GM12878 (cell line): Measurements from ENCODE around the gene RERE. TPM values are rescaled to one million over a fixed set of nuclear protein-coding genes. Genes with fewer than 3 reads are reported as not detected.

Source experiments
- ATAC-seq: fragments of 200-7000 bp; cut with Tn5 transposase; 3 replicates; pipeline ENCODE4 v1.9.1; 2020; ENCODE audit warnings: mild to moderate bottlenecking, moderate library complexity
- BruUV-seq: library from RNA; stranded (reverse); fragments of 400-500 nt; replicated peaks from 2 replicates; lab custom pipeline; 2021; lab: Mats Ljungman, UMichigan
- CTCF ChIA-PET: fragments of 300-600 bp; sonication (Branson Sonifier 250); formaldehyde crosslinking; extraction: SDS; loops from one replicate; lab custom pipeline; 2021; ENCODE audit warnings: inconsistent platforms; lab: Yijun Ruan, JAX
- POLR2A ChIA-PET: fragments of 350-600 bp; formaldehyde crosslinking; extraction: SDS; loops from one replicate; lab custom pipeline; 2021; ENCODE audit warnings: inconsistent platforms; lab: Charles Lee
- RAD21 ChIA-PET: fragments of 300-600 bp; sonication (Branson Sonifier 250); formaldehyde crosslinking; loops from one replicate; lab custom pipeline; 2023; ENCODE audit warnings: antibody characterized with exemption; ENCODE audit not compliant: unreplicated experiment; lab: Charles Lee
- SMC1A ChIA-PET: fragments of 300-600 bp; sonication (Branson Sonifier 250); formaldehyde crosslinking; loops from one replicate; lab custom pipeline; 2023; ENCODE audit not compliant: unreplicated experiment, uncharacterized antibody; lab: Charles Lee
- DNase-seq: peaks from one replicate; pipeline ENCODE4 v3.0.0-alpha.2; 2011; ENCODE audit warnings: low read depth, low spot score
- FAIRE-seq: peaks from 3 replicates; lab custom pipeline; 2011; peaks lifted over from hg19 to GRCh38; lab: Jason Lieb, UNC
- H2AFZ ChIP-seq: 2 replicates; pipeline ENCODE4 v1.6.0; 2011; ENCODE audit warnings: low read depth, low read length, control low read depth; ENCODE audit not compliant: control insufficient read depth
- H3K27ac ChIP-seq: 2 replicates; pipeline ENCODE4 v1.5.1; 2011; ENCODE audit warnings: control low read depth; ENCODE audit not compliant: control insufficient read depth, insufficient read depth
- H3K27me3 ChIP-seq, 2 experiments: replicated peaks in 1 of 2; 2 replicates each; pipeline versions ENCODE4 v1.6.0 to v1.6.1; 2011; ENCODE audit warnings: low read length in 1 of 2; ENCODE audit not compliant: control insufficient read depth in 2 of 2, insufficient read depth in 2 of 2
- H3K36me3 ChIP-seq, 2 experiments: 2 replicates each; pipeline ENCODE4 v1.5.1; 2011; ENCODE audit warnings: low read length in 1 of 2; ENCODE audit not compliant: control insufficient read depth in 2 of 2, insufficient read depth in 2 of 2
- H3K4me1 ChIP-seq: 2 replicates; pipeline ENCODE4 v1.6.1; 2011; ENCODE audit warnings: mild to moderate bottlenecking, low read length, moderate library complexity, mixed read lengths; ENCODE audit not compliant: control insufficient read depth, insufficient read depth
- H3K4me2 ChIP-seq: 2 replicates; pipeline ENCODE4 v1.6.0; 2011; ENCODE audit warnings: control low read depth; ENCODE audit not compliant: control insufficient read depth, insufficient read depth
- H3K4me3 ChIP-seq: fragments of 200-600 bp; sonication (generic); 2 replicates; pipeline ENCODE4 v1.5.1; 2016
- H3K79me2 ChIP-seq: 2 replicates; pipeline ENCODE4 v1.6.0; 2011; ENCODE audit warnings: low read length; ENCODE audit not compliant: control insufficient read depth, insufficient read depth
- H3K9ac ChIP-seq: 2 replicates; pipeline ENCODE4 v1.8.0; 2011; ENCODE audit warnings: low read length, control low read depth, mixed read lengths; ENCODE audit not compliant: control insufficient read depth, insufficient read depth
- H3K9me3 ChIP-seq: replicated peaks from 3 replicates; pipeline ENCODE4 v1.5.1; 2011; ENCODE audit warnings: mild to moderate bottlenecking, low read length; ENCODE audit not compliant: control insufficient read depth, insufficient read depth
- H4K20me1 ChIP-seq: 2 replicates; pipeline ENCODE4 v1.6.0; 2011; ENCODE audit not compliant: control insufficient read depth, insufficient read depth
- ATF7 ChIP-seq: fragments of 450-650 bp; IDR thresholded peaks from 2 replicates; pipeline ENCODE4 v1.6.1; 2016; ENCODE audit warnings: low read depth, mild to moderate bottlenecking
- CHD2 ChIP-seq: IDR thresholded peaks from 2 replicates; pipeline ENCODE4 v1.6.1; 2011; ENCODE audit warnings: low read depth, low read length, improper control_type of control experiment, borderline replicate concordance
- CREM ChIP-seq: IDR thresholded peaks from 2 replicates; pipeline ENCODE4 v1.6.1; 2014; ENCODE audit warnings: antibody characterized with exemption, low read depth
- KDM1A ChIP-seq: fragments of 200-600 bp; sonication (generic); IDR thresholded peaks from 2 replicates; pipeline ENCODE4 v1.6.1; 2016; ENCODE audit warnings: borderline replicate concordance
- NFYA ChIP-seq: IDR thresholded peaks from 2 replicates; pipeline ENCODE4 v1.6.1; 2011; ENCODE audit warnings: low read depth, mild to moderate bottlenecking, low read length, improper control_type of control experiment, borderline replicate concordance
- NR2C1 ChIP-seq: fragments of 450-650 bp; IDR thresholded peaks from 2 replicates; pipeline ENCODE4 v1.6.1; 2017; ENCODE audit warnings: antibody characterized with exemption, mild to moderate bottlenecking, moderate library complexity
- NRF1 ChIP-seq: conservative IDR thresholded peaks from 2 replicates; pipeline ENCODE4 v1.6.1; 2011; ENCODE audit warnings: mild to moderate bottlenecking, low read depth, low read length, improper control_type of control experiment
- PAX8 ChIP-seq: fragments of 450-650 bp; IDR thresholded peaks from 2 replicates; pipeline ENCODE4 v1.6.1; 2017; ENCODE audit warnings: mild to moderate bottlenecking, moderate library complexity
- PRDM15 ChIP-seq: fragments of 450-650 bp; formaldehyde crosslinking; IDR thresholded peaks from 2 replicates; pipeline ENCODE4 v1.4.0; 2020; ENCODE audit warnings: mild to moderate bottlenecking, moderate library complexity
- SIX5 ChIP-seq: IDR thresholded peaks from 2 replicates; pipeline ENCODE4 v1.6.1; 2011; ENCODE audit warnings: mild to moderate bottlenecking, low read depth, low read length, moderate library complexity; ENCODE audit not compliant: severe bottlenecking
- SMC3 ChIP-seq: IDR thresholded peaks from 2 replicates; pipeline ENCODE4 v1.6.1; 2011; ENCODE audit warnings: low read length, improper control_type of control experiment, borderline replicate concordance
- WGBS: methylation state at CpG from one replicate; pipeline ENCODE4 v1.1.6; 2016; ENCODE audit warnings: low lambda C conversion rate; ENCODE audit not compliant: insufficient replicate concordance, insufficient coverage; ENCODE audit errors: missing lambda C conversion rate; 5-methylcytosine and 5-hydroxymethylcytosine counted together
- in situ Hi-C: fragments of 300-500 bp; cut with MboI; formaldehyde crosslinking; loops from 9 replicates; pipeline ENCODE4 v1.14.3; 2018; ENCODE audit warnings: mixed read lengths
- intact Hi-C: fragments of 100-400 bp; cut with micrococcal nuclease; formaldehyde crosslinking; loops from one replicate; pipeline ENCODE4 v1.14.2; 2022; ENCODE audit not compliant: unreplicated experiment
- polyA plus RNA-seq, 11 experiments: library from polyadenylated mRNA; depleted of rRNA in 4 of 11; unstranded in 6 of 11; stranded (reverse) in 5 of 11; fragments of >200 nt; fragmentation: Nextera tagmentation in 4 of 11; fragmentation: Illumina TruSeq in 1 of 11; extraction: Ambion mirVana in 4 of 11; extraction: Trizol in 1 of 11; gene quantifications; 1 replicate in 1 of 11; 2 replicates in 10 of 11; pipeline versions ENCODE4 v1.2.1 to v1.2.3, GENCODE V29; 2011 to 2016; ENCODE audit warnings: inconsistent platforms in 2 of 11, missing spikeins in 2 of 11, low read depth in 1 of 11
- total RNA-seq, 4 experiments: library from RNA; depleted of rRNA in 3 of 4; stranded (reverse); fragments of >200 nt in 3 of 4; fragmentation: Illumina TruSeq in 1 of 4; extraction: Trizol in 1 of 4; gene quantifications; 2 replicates each; pipeline versions ENCODE4 v1.2.1 to v1.2.3, GENCODE V29; 2013 to 2021
- TF ChIP-seq, protein P1 (sequence below): fragments of 450-650 bp; IDR thresholded peaks from 2 replicates; pipeline ENCODE4 v1.6.1; 2017; ENCODE audit warnings: mild to moderate bottlenecking
- TF ChIP-seq, protein P2 (sequence below): fragments of 150-350 bp; IDR thresholded peaks from 2 replicates; pipeline ENCODE4 v1.6.1; 2016; ENCODE audit warnings: low read depth, low read length

Gene RERE
- total and polyA plus RNA-seq, 10 of the 15 experiments (the other 5 are each of a cell fraction or from before 2014, with no cell fraction given) = 5.2 to 60.5 (median 20.2) TPM

DNA sequence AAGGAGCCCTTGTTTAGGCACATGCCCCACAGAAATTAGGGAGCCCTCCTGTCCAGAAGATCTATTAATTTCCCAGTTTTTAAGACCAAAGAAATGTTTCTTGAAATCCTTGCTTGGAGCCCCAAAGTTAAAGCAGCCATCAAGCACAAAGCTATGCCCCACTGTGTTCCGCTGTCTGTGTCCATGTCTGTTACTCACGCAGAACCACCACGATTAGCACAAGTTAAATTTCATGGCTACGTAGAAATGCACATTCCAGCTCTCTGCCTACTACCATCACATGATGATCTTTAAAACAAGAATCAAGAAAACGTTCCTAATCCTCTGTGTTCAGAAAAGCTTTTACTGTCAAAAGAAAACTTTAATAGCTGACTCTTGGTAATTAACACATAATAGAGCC, 238.5 kb downstream of the RERE start (continued):
- TF ChIP-seq PRDM15 (CRISPR knock-in tag) = no peak
- no peak for TF ChIP-seq NRF1
- no peak for TF ChIP-seq PAX8
- TF ChIP-seq CREM = no peak
- no peak for TF ChIP-seq SMC3
- no peak for TF ChIP-seq NR2C1
- TF ChIP-seq NFYA = no peak

GRCh38 chr1:8578132-8578877, 239.1 kb downstream of the RERE start:
- FAIRE-seq (peak; percentile 38), ATAC-seq (no peak), DNase-seq (no peak)
- intact Hi-C loops = no loop called here
- H3K9ac ChIP-seq = no peak overlapping the region
- H4K20me1 ChIP-seq = no peaks in the 10 kb centered on the region
- H3K36me3 ChIP-seq = no peaks in the 10 kb centered on the region
- no peaks in the 10 kb centered on the region; the same call in 1 of the 2 replicates for H3K79me2 ChIP-seq
- in situ Hi-C loops = no loop called here
- H2AFZ ChIP-seq = no peak overlapping the region
- BruUV-seq = no TSS peak
- H3K4me1 ChIP-seq = no peaks in the 10 kb centered on the region
- no peak overlapping the region for H3K27ac ChIP-seq
- H3K27me3 ChIP-seq = no peaks in the 10 kb centered on the region
- 97% methylated on average over 2 of the region's 2 CpGs for WGBS
- ChIA-PET RAD21 (interaction anchor here (1.2 to 2.1 kb wide), 2 partner anchors 15 to 62 kb away, joined by 3 to 6 read pairs; no protein-coding TSS in a partner anchor), SMC1A (interaction anchor here (0.5 to 2.9 kb wide), 12 partner anchors 9 to 339 kb away, joined by 3 to 17 read pairs (median 4); no protein-coding TSS in a partner anchor), CTCF (interaction anchor here (0.6 to 1.9 kb wide), 8 partner anchors 17 to 271 kb away, joined by 3 to 6 read pairs (median 4); no protein-coding TSS in a partner anchor), POLR2A (interaction anchor here (0.7 to 1.2 kb wide), 3 partner anchors 18 to 131 kb away, joined by 3 to 4 read pairs (median 3); no protein-coding TSS in a partner anchor)
- H3K4me2 ChIP-seq = no peak overlapping the region
- H3K9me3 ChIP-seq = no peaks in the 10 kb centered on the region
- H3K4me3 ChIP-seq = no peak overlapping the region
- no peak for TF ChIP-seq KDM1A
- TF ChIP-seq, protein P1, sequence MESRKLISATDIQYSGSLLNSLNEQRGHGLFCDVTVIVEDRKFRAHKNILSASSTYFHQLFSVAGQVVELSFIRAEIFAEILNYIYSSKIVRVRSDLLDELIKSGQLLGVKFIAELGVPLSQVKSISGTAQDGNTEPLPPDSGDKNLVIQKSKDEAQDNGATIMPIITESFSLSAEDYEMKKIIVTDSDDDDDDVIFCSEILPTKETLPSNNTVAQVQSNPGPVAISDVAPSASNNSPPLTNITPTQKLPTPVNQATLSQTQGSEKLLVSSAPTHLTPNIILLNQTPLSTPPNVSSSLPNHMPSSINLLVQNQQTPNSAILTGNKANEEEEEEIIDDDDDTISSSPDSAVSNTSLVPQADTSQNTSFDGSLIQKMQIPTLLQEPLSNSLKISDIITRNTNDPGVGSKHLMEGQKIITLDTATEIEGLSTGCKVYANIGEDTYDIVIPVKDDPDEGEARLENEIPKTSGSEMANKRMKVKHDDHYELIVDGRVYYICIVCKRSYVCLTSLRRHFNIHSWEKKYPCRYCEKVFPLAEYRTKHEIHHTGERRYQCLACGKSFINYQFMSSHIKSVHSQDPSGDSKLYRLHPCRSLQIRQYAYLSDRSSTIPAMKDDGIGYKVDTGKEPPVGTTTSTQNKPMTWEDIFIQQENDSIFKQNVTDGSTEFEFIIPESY = no peak
- TF ChIP-seq CHD2 = no peak
- no peak for TF ChIP-seq ATF7
- TF ChIP-seq, protein P2, sequence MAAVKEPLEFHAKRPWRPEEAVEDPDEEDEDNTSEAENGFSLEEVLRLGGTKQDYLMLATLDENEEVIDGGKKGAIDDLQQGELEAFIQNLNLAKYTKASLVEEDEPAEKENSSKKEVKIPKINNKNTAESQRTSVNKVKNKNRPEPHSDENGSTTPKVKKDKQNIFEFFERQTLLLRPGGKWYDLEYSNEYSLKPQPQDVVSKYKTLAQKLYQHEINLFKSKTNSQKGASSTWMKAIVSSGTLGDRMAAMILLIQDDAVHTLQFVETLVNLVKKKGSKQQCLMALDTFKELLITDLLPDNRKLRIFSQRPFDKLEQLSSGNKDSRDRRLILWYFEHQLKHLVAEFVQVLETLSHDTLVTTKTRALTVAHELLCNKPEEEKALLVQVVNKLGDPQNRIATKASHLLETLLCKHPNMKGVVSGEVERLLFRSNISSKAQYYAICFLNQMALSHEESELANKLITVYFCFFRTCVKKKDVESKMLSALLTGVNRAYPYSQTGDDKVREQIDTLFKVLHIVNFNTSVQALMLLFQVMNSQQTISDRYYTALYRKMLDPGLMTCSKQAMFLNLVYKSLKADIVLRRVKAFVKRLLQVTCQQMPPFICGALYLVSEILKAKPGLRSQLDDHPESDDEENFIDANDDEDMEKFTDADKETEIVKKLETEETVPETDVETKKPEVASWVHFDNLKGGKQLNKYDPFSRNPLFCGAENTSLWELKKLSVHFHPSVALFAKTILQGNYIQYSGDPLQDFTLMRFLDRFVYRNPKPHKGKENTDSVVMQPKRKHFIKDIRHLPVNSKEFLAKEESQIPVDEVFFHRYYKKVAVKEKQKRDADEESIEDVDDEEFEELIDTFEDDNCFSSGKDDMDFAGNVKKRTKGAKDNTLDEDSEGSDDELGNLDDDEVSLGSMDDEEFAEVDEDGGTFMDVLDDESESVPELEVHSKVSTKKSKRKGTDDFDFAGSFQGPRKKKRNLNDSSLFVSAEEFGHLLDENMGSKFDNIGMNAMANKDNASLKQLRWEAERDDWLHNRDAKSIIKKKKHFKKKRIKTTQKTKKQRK = no peak
- no peak for TF ChIP-seq SIX5
